ENCODE data around the gene NR6A1.

DNA sequence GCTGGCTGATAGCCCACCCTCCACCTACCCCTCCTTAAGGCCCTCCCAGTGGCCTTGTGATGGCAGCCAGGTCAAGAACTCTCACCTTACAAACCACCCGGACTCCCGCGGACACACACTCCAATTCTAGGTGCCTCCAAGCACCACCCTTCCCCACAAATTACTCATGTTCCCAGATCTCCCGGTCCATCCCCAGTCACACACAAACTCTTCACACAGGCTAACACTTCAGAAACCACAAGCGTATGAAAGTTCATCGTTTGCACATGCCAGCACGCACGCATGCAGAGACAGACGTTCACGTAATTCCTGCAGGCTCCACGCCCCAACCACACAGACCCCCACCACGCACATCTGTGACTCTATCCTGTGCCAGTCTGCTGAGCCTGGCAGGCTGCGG lies 281.9 kb downstream of the NR6A1 start:
- TF ChIP-seq EZH2 (IDR thresholded peaks at IDR 0.05; ENCODE audit: borderline replicate concordance, insufficient read depth, low read length, poor library complexity, severe bottlenecking), result no peak
- TF ChIP-seq, protein P1, sequence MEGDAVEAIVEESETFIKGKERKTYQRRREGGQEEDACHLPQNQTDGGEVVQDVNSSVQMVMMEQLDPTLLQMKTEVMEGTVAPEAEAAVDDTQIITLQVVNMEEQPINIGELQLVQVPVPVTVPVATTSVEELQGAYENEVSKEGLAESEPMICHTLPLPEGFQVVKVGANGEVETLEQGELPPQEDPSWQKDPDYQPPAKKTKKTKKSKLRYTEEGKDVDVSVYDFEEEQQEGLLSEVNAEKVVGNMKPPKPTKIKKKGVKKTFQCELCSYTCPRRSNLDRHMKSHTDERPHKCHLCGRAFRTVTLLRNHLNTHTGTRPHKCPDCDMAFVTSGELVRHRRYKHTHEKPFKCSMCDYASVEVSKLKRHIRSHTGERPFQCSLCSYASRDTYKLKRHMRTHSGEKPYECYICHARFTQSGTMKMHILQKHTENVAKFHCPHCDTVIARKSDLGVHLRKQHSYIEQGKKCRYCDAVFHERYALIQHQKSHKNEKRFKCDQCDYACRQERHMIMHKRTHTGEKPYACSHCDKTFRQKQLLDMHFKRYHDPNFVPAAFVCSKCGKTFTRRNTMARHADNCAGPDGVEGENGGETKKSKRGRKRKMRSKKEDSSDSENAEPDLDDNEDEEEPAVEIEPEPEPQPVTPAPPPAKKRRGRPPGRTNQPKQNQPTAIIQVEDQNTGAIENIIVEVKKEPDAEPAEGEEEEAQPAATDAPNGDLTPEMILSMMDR (IDR thresholded peaks at IDR 0.05; ENCODE audit: poor library complexity, severe bottlenecking), result no peak
- TF ChIP-seq EP300 (conservative IDR thresholded peaks at IDR 0.05; ENCODE audit: poor library complexity, severe bottlenecking), result no peak
- TF ChIP-seq SMC3 (conservative IDR thresholded peaks at IDR 0.05; ENCODE audit: poor library complexity), result no peak
- no peak for TF ChIP-seq TAF1 (IDR thresholded peaks at IDR 0.05; ENCODE audit: low read depth)
- no peak for TF ChIP-seq MXI1 (conservative IDR thresholded peaks at IDR 0.05; ENCODE audit: poor library complexity, severe bottlenecking)
- TF ChIP-seq POLR2AphosphoS5 (IDR thresholded peaks at IDR 0.05), result no peak
